Liver (tissue), 9 donors: ENCODE data around the gene TLR4. TPM values are rescaled to one million over a fixed set of nuclear protein-coding genes. Genes with fewer than 3 reads are reported as not detected.

ENCODE experiments used
- DNase-seq: peaks from one replicate; pipeline ENCODE4 v3.0.0-alpha.2; 2017; ENCODE audit warnings: low spot score
- H3K27ac ChIP-seq, 2 donors: one replicate each; pipeline ENCODE4 v1.7.0; 2013; ENCODE audit warnings: inconsistent platforms in 2 of 2, low read length in 2 of 2, control low read depth in 1 of 2, low read depth in 1 of 2, mild to moderate bottlenecking in 1 of 2
- H3K27me3 ChIP-seq, 4 donors: one replicate each; pipeline versions ENCODE4 v1.6.1 to v1.7.0; 2013; ENCODE audit warnings: low read length in 3 of 4, inconsistent platforms in 1 of 4, mild to moderate bottlenecking in 1 of 4, moderate library complexity in 1 of 4; ENCODE audit not compliant: control insufficient read depth in 4 of 4, insufficient read depth in 4 of 4
- H3K36me3 ChIP-seq, 4 donors: one replicate each; pipeline versions ENCODE4 v1.6.1 to v1.7.0; 2013; ENCODE audit warnings: low read length in 3 of 4, mild to moderate bottlenecking in 3 of 4, low read depth in 1 of 4, moderate library complexity in 1 of 4; ENCODE audit not compliant: control insufficient read depth in 4 of 4, insufficient read depth in 3 of 4
- H3K4me1 ChIP-seq, 4 donors: one replicate each; pipeline versions ENCODE4 v1.6.1 to v1.7.0; 2013; ENCODE audit warnings: low read length in 3 of 4, mild to moderate bottlenecking in 3 of 4, moderate library complexity in 1 of 4; ENCODE audit not compliant: control insufficient read depth in 4 of 4, insufficient read depth in 4 of 4
- H3K4me3 ChIP-seq, 3 donors: one replicate each; pipeline versions ENCODE4 v1.6.1 to v1.7.0; 2013; ENCODE audit warnings: low read length in 3 of 3, control low read depth in 1 of 3, low read depth in 1 of 3, mild to moderate bottlenecking in 1 of 3
- H3K9ac ChIP-seq, 2 donors: one replicate each; pipeline ENCODE4 v1.7.0; 2013; ENCODE audit warnings: low read length in 2 of 2, mild to moderate bottlenecking in 2 of 2, moderate library complexity in 2 of 2, control low read depth in 1 of 2, low read depth in 1 of 2
- H3K9me3 ChIP-seq, 4 donors: one replicate each; pipeline versions ENCODE4 v1.6.1 to v1.7.0; 2013; ENCODE audit warnings: low read length in 3 of 4; ENCODE audit not compliant: control insufficient read depth in 4 of 4
- EGR1 ChIP-seq, 2 donors: IDR thresholded peaks; 2 replicates each; pipeline ENCODE4 v1.6.1; 2016 to 2018; ENCODE audit warnings: antibody characterized with exemption in 2 of 2, low read depth in 2 of 2
- FOXA1 ChIP-seq: IDR thresholded peaks from 2 replicates; pipeline ENCODE4 v1.6.1; 2016; ENCODE audit warnings: antibody characterized with exemption
- FOXA2 ChIP-seq: IDR thresholded peaks from 2 replicates; pipeline ENCODE4 v1.6.1; 2016; ENCODE audit warnings: antibody characterized with exemption
- GABPA ChIP-seq, 2 donors: IDR thresholded peaks in 1 of 2; conservative IDR thresholded peaks in 1 of 2; 2 replicates each; pipeline ENCODE4 v1.6.1; 2016; ENCODE audit warnings: antibody characterized with exemption in 2 of 2, mild to moderate bottlenecking in 1 of 2, moderate library complexity in 1 of 2
- HNF4A ChIP-seq, 2 donors: conservative IDR thresholded peaks; 2 replicates each; pipeline ENCODE4 v1.6.1; 2016; ENCODE audit warnings: antibody characterized with exemption in 2 of 2, mild to moderate bottlenecking in 2 of 2
- HNF4G ChIP-seq: IDR thresholded peaks from 2 replicates; pipeline ENCODE4 v1.6.1; 2016; ENCODE audit warnings: antibody characterized with exemption
- JUND ChIP-seq, 2 donors: IDR thresholded peaks; 2 replicates each; pipeline ENCODE4 v1.6.1; 2016; ENCODE audit warnings: antibody characterized with exemption in 2 of 2
- NR2F2 ChIP-seq: IDR thresholded peaks from 2 replicates; pipeline ENCODE4 v1.6.1; 2016; ENCODE audit warnings: antibody characterized with exemption
- RAD21 ChIP-seq, 2 donors: IDR thresholded peaks; 2 replicates each; pipeline ENCODE4 v1.6.1; 2016; ENCODE audit warnings: antibody characterized with exemption in 2 of 2, mild to moderate bottlenecking in 2 of 2
- RXRA ChIP-seq, 2 donors: IDR thresholded peaks; 2 replicates each; pipeline ENCODE4 v1.6.1; 2017 to 2018; ENCODE audit warnings: antibody characterized with exemption in 2 of 2, mild to moderate bottlenecking in 1 of 2
- SP1 ChIP-seq: IDR thresholded peaks from 2 replicates; pipeline ENCODE4 v1.6.1; 2018; ENCODE audit warnings: antibody characterized with exemption, mild to moderate bottlenecking
- TAF1 ChIP-seq: conservative IDR thresholded peaks from 2 replicates; pipeline ENCODE4 v1.6.1; 2016; ENCODE audit warnings: antibody characterized with exemption, mild to moderate bottlenecking
- YY1 ChIP-seq: IDR thresholded peaks from 2 replicates; pipeline ENCODE4 v1.6.1; 2016; ENCODE audit warnings: antibody characterized with exemption, mild to moderate bottlenecking
- whole genome bisulfite sequencing: extraction: QIAGEN DNeasy Blood & Tissue Kit; methylation state at CpG from one replicate; pipeline ENCODE4 v1.1.7; 2013; 5-methylcytosine and 5-hydroxymethylcytosine counted together
- polyA plus RNA-seq, 2 donors: library from polyadenylated mRNA; stranded (reverse) in 1 of 2; unstranded in 1 of 2; fragments of 200-250 nt in 1 of 2; fragments of >200 nt in 1 of 2; fragmentation: Nextera tagmentation in 1 of 2; extraction: Ambion mirVana in 1 of 2; gene quantifications; one replicate each; pipeline versions ENCODE4 v1.2.1 to v1.2.3, GENCODE V29; 2013 to 2015
- total RNA-seq, 2 donors: library from RNA; depleted of rRNA; stranded (reverse); fragments of >200 nt; gene quantifications; one replicate each; pipeline ENCODE4 v1.2.3, GENCODE V29; 2014
- TF ChIP-seq, protein P1 (sequence below): fragments of 150-350 bp; IDR thresholded peaks from 2 replicates; pipeline ENCODE4 v1.5.1; 2017; ENCODE audit warnings: improper control_type of control experiment, low read depth, low read length; ENCODE audit not compliant: missing input control
- TF ChIP-seq, protein P2 (sequence below): IDR thresholded peaks from 2 replicates; pipeline ENCODE4 v1.6.1; 2016; ENCODE audit warnings: antibody characterized with exemption
- TF ChIP-seq, protein P3 (sequence below): IDR thresholded peaks from 2 replicates; pipeline ENCODE4 v1.6.1; 2016; ENCODE audit warnings: antibody characterized with exemption
- TF ChIP-seq, protein P4 (sequence below): IDR thresholded peaks from 2 replicates; pipeline ENCODE4 v1.6.1; 2016; ENCODE audit warnings: antibody characterized with exemption, mild to moderate bottlenecking
- TF ChIP-seq, protein P5 (sequence below): IDR thresholded peaks from 2 replicates; pipeline ENCODE4 v1.6.1; 2016; ENCODE audit warnings: antibody characterized with exemption
- donor health status: healthy.
- donor health status: healthy.
- donor health status: healthy.
- donor health status: healthy.
- donor health status: healthy.

TLR4 gene
- total and polyA plus RNA-seq, 4 donors, result 5.4 to 23.3 (median 10.0) TPM

DNA sequence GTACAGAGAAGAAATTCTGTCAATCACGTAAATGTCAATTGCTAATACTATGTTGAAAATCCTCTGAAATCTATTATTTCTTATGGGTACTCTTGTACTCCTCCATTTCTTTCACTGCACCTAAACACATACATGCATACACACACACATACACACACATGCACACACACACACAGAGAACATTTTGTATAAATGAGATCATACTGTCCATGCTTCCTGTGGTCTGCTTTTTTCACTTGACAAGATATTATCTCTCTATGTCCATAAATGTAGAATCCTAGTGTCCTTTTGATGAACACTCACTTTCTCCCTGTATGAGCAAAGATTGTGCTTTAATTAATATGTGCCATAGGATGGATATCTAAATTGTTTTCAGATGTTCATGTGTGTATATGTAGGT, 32.7 kb upstream of the TLR4 start:
- 100% methylated on average over 1 of the region's 1 CpG for WGBS
- no peak for DNase-seq
- H3K27ac ChIP-seq, result no peak overlapping the region
- H3K4me1 ChIP-seq, result no peaks in the 10 kb centered on the region
- TF ChIP-seq HNF4A (conservative IDR thresholded peaks at IDR 0.05) (no peak), JUND (IDR thresholded peaks at IDR 0.05) (no peak), GABPA (IDR thresholded peaks at IDR 0.05 in 1 of 2, conservative IDR thresholded peaks at IDR 0.05 in 1 of 2) (no peak), HNF4G (no peak), FOXA2 (no peak), TAF1 (no peak), EGR1 (IDR thresholded peaks at IDR 0.05; ENCODE audit: low read depth in 2 of 2) (no peak), YY1 (no peak), RAD21 (IDR thresholded peaks at IDR 0.05) (no peak), FOXA1 (no peak), RXRA (IDR thresholded peaks at IDR 0.05) (no peak), NR2F2 (no peak), SP1 (no peak)
- TF ChIP-seq, protein P1, sequence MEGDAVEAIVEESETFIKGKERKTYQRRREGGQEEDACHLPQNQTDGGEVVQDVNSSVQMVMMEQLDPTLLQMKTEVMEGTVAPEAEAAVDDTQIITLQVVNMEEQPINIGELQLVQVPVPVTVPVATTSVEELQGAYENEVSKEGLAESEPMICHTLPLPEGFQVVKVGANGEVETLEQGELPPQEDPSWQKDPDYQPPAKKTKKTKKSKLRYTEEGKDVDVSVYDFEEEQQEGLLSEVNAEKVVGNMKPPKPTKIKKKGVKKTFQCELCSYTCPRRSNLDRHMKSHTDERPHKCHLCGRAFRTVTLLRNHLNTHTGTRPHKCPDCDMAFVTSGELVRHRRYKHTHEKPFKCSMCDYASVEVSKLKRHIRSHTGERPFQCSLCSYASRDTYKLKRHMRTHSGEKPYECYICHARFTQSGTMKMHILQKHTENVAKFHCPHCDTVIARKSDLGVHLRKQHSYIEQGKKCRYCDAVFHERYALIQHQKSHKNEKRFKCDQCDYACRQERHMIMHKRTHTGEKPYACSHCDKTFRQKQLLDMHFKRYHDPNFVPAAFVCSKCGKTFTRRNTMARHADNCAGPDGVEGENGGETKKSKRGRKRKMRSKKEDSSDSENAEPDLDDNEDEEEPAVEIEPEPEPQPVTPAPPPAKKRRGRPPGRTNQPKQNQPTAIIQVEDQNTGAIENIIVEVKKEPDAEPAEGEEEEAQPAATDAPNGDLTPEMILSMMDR, result no peak
- TF ChIP-seq, protein P2, sequence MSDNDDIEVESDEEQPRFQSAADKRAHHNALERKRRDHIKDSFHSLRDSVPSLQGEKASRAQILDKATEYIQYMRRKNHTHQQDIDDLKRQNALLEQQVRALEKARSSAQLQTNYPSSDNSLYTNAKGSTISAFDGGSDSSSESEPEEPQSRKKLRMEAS, result no peak
- TF ChIP-seq, protein P3, sequence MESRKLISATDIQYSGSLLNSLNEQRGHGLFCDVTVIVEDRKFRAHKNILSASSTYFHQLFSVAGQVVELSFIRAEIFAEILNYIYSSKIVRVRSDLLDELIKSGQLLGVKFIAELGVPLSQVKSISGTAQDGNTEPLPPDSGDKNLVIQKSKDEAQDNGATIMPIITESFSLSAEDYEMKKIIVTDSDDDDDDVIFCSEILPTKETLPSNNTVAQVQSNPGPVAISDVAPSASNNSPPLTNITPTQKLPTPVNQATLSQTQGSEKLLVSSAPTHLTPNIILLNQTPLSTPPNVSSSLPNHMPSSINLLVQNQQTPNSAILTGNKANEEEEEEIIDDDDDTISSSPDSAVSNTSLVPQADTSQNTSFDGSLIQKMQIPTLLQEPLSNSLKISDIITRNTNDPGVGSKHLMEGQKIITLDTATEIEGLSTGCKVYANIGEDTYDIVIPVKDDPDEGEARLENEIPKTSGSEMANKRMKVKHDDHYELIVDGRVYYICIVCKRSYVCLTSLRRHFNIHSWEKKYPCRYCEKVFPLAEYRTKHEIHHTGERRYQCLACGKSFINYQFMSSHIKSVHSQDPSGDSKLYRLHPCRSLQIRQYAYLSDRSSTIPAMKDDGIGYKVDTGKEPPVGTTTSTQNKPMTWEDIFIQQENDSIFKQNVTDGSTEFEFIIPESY, result no peak
- TF ChIP-seq, protein P4, sequence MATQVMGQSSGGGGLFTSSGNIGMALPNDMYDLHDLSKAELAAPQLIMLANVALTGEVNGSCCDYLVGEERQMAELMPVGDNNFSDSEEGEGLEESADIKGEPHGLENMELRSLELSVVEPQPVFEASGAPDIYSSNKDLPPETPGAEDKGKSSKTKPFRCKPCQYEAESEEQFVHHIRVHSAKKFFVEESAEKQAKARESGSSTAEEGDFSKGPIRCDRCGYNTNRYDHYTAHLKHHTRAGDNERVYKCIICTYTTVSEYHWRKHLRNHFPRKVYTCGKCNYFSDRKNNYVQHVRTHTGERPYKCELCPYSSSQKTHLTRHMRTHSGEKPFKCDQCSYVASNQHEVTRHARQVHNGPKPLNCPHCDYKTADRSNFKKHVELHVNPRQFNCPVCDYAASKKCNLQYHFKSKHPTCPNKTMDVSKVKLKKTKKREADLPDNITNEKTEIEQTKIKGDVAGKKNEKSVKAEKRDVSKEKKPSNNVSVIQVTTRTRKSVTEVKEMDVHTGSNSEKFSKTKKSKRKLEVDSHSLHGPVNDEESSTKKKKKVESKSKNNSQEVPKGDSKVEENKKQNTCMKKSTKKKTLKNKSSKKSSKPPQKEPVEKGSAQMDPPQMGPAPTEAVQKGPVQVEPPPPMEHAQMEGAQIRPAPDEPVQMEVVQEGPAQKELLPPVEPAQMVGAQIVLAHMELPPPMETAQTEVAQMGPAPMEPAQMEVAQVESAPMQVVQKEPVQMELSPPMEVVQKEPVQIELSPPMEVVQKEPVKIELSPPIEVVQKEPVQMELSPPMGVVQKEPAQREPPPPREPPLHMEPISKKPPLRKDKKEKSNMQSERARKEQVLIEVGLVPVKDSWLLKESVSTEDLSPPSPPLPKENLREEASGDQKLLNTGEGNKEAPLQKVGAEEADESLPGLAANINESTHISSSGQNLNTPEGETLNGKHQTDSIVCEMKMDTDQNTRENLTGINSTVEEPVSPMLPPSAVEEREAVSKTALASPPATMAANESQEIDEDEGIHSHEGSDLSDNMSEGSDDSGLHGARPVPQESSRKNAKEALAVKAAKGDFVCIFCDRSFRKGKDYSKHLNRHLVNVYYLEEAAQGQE, result no peak
- TF ChIP-seq, protein P5, sequence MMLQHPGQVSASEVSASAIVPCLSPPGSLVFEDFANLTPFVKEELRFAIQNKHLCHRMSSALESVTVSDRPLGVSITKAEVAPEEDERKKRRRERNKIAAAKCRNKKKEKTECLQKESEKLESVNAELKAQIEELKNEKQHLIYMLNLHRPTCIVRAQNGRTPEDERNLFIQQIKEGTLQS, result no peak
- H3K9ac ChIP-seq, result no peak overlapping the region
- no peaks in the 10 kb centered on the region for H3K9me3 ChIP-seq
- no peak overlapping the region for H3K4me3 ChIP-seq
- no peaks in the 10 kb centered on the region for H3K36me3 ChIP-seq
- H3K27me3 ChIP-seq, result no peaks in the 10 kb centered on the region
